ENCODE measurements around the gene ARF5.
"Not testable (repeated sequence)": the region's sequence is repeated elsewhere in the genome, so short reads cannot be mapped to it uniquely, and the experiment has no call there.

Gene ARF5

DNA sequence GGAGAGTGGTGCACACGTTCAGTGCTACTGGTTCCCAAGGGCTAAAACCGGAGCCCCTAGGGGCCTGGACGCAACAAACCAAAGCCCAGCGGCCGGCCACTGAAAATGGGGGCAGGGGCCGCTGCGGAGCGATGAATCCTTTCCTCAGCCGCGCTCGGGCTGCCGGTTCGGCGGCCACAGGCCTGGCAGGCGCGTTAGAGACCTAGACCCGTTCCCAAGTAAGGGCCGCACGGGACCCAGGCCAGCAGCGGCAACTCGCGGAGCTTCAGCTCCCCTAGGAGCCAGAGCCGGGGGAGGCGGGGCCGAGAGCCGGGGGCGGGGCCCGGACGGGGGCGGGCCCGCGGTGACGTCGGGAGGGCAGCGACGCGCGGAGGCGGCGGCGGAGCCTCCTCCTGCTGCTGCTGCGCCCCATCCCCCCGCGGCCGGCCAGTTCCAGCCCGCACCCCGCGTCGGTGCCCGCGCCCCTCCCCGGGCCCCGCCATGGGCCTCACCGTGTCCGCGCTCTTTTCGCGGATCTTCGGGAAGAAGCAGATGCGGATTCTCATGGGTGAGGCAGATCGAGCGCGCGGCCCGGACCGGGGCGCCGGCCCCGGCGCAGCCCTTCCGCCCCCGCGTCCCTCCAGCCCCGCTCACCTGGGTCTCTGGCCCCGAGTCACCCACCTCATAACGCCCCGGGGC lies at the start of gene ARF5:
Gene ARF5 (plus strand): TSS at position 393 of the 678 bp plus-strand sequence. CDS start 88 bp downstream, at position 481.
- peak; percentile 91 for DNase-seq
- in situ Hi-C loops (cut with HindIII; ENCODE audit: low pct_ligation_motif_present, low pct_unique_long_range_greater_than_20kb, low sequenced_read_pairs), result no loop called here

DNA sequence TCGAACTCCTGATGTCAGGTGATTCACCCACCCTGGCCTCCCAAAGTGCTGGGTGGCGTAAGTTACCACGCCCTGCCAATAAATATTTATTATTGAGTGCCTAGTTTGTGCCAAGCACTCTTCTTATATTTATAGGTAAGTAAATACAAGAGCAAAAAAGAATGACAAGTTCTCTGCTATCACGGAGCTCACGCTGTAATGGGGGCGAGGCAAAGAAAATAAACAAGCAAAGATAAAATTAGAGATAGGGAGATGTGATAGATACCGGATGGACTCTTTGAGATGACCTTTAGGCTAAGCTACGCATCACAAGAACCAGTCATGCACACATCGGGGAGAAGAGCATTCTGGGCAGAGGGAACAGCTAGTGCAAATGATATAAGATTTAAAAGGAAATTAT lies 49.1 kb upstream of the ARF5 start:
- no peak for DNase-seq
- in situ Hi-C loops (cut with HindIII; ENCODE audit: low pct_ligation_motif_present, low pct_unique_long_range_greater_than_20kb, low sequenced_read_pairs), result no loop called here

DNA sequence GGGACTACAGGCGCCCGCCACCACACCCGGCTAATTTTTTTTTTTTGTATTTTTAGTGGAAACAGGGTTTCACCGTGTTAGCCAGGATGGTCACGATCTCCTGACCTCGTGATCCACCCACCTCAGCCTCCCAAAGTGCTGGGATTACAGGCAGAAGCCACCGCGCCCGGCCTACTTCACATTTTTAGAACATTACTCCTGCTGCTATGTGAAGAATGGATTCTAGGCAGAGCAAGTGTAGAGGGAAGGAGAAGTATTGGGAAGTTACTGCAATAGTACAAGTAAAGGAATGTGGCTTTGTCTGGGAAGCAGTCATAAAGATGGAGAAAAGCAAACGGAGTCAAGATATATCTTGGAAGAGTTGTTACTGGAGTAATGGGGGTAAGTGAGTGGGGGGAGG lies 47.8 kb upstream of the ARF5 start:
- DNase-seq; in situ Hi-C loops (cut with HindIII; ENCODE audit: low pct_ligation_motif_present, low pct_unique_long_range_greater_than_20kb, low sequenced_read_pairs): not testable (repeated sequence)

DNA sequence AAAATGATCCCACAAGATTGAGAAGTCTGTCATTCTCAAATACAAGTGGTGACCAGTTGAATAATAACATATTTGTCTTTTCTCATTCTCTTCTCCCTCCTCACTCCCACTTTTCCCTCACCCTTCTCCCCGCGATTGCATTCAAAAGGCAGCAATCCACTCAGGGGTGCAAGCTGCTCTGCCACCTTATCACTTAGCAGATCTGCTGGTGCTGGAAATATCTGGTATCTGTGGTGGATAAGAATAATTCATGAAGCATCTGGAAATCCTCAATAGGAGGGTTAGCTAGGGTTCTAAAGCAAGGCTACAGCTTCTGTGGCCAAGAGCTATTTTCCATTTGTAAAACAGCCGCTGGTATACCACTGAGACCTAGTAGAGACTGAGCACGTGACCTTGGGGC lies 46.7 kb upstream of the ARF5 start:
- in situ Hi-C loops (cut with HindIII; ENCODE audit: low pct_ligation_motif_present, low pct_unique_long_range_greater_than_20kb, low sequenced_read_pairs), result no loop called here
- no peak for DNase-seq

DNA sequence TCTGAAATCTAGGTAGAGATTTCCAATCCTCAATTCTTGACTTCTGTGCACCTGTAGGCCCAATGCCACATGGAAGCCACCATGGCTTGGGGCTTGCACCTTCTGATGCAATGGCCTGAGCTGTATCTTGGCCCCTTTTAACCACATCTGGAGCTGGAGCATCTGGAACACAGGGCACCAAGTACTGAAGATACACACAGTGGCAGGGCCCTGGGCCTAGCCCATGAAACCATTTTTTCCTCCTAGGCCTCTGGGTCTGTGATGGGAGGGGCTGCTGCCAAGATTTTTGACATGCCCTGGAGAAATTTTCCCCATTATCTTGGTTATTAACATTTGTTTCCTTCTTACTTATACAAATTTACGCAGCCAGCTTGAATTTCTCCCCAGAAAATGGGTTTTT lies 41.9 kb upstream of the ARF5 start:
- no peak for DNase-seq
- in situ Hi-C loops (cut with HindIII; ENCODE audit: low pct_ligation_motif_present, low pct_unique_long_range_greater_than_20kb, low sequenced_read_pairs), result no loop called here

DNA sequence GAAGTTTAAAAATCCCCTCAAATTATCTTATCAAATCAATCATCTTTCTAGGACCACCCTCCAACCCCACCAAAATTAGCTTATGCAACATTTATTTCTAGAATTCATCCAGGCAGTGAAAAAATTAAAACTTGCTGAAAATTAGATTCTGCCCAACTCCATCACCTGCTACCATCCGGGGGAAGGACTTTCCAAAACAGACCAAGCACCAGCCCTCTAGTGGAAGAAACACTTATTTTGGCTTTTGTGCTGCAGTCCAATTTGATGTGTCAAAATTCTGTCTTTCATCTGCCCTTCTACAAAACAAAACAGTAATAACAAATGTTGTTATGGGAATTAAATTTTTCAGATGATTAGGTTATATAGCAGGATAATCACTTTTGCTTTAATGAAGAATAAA lies 38.0 kb upstream of the ARF5 start:
- in situ Hi-C loops (cut with HindIII; ENCODE audit: low pct_ligation_motif_present, low pct_unique_long_range_greater_than_20kb, low sequenced_read_pairs), result no loop called here
- DNase-seq, result no peak

DNA sequence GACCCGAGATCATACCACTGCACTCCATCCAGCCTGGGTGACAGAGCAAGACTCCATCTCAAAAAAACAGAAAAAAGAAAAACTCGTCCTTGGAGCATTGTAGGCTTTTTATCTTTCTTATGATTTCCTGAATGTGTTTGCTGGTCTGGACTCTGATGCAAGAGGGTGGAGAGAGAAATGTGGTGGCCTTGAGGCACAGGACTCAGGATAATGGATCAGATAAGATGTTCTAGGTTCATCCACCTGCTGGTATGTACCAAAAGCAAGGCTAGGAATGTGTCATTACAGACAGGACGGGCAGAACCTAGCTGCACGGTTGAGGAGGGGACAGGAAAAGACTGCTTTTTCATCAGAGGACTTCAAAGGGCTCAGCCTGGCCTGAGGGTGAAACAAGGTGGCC lies 36.3 kb upstream of the ARF5 start:
- DNase-seq, result no peak
- in situ Hi-C loops (cut with HindIII; ENCODE audit: low pct_ligation_motif_present, low pct_unique_long_range_greater_than_20kb, low sequenced_read_pairs), result no loop called here

DNA sequence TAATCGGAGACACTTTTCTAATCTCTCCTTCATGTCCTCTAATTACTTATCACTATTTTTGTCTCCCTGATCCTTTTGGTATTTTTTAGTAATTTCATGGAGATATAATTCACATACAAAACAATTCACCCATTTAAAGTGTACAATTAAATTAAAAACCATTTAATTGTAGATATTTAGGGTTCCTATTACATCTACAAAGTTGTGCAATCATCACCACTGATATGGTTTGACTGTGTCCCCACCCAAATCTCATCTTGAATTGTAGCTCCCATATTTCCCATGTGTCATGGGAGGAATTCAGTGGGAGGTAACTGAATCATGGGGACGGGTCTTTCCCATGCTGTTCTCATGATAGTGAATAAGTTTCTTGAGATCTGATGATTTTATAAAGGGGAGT lies 31.8 kb upstream of the ARF5 start:
- DNase-seq, result no peak
- in situ Hi-C loops (cut with HindIII; ENCODE audit: low pct_ligation_motif_present, low pct_unique_long_range_greater_than_20kb, low sequenced_read_pairs), result no loop called here

DNA sequence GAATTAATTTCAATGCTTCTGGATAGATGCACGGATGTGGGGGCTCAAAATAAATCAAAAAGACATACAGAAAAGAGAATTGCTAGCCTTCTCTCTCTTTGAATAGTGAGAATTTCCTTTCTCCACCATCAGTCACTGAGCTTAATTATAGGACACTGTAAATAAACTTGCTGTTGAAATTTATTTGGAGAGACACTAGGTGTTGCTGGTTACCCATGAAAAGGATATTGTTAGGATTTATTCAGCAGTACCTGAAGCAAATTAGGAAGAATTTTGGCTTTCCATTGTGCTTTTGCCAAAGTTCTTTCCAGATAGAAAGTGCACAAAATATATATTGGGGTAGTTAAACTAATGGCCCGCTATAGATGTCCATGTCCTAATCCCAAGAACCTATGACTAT lies 30.4 kb upstream of the ARF5 start:
- DNase-seq, result no peak
- in situ Hi-C loops (cut with HindIII; ENCODE audit: low pct_ligation_motif_present, low pct_unique_long_range_greater_than_20kb, low sequenced_read_pairs), result no loop called here

DNA sequence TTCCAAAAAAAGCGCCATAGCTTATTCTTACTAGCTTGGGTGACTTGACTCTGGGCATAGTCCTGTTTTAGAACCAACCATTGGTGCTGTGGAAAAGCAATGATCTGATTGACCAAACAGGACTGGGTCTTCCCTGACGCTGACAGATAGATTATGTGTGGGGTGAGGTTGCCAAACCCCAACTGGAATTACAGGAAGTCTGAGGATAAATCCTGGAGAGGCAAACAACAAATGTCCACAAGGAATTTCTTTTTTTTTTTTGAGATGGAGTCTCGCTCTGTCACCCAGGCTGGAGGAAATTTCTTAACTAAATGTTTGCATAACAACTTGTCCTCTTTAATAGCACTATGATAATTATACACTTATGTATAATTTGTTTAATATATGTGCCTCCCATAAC lies 22.0 kb upstream of the ARF5 start:
- DNase-seq, result no peak
- in situ Hi-C loops (cut with HindIII; ENCODE audit: low pct_ligation_motif_present, low pct_unique_long_range_greater_than_20kb, low sequenced_read_pairs), result no loop called here

DNA sequence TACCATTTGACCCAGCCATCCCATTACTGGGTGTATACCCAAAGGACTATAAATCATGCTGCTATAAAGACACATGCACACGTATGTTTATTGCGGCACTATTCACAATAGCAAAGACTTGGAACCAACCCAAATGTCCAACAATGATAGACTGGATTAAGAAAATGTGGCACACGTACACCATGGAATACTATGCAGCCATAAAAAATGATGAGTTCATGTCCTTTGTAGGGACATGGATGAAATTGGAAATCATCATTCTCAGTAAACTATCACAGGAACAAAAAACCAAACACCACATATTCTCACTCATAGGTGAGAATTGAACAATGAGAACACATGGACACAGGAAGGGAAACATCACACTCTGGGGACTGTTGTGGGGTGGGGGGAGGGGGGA lies 20.2 kb upstream of the ARF5 start:
- DNase-seq; in situ Hi-C loops (cut with HindIII; ENCODE audit: low pct_ligation_motif_present, low pct_unique_long_range_greater_than_20kb, low sequenced_read_pairs): not testable (repeated sequence)

DNA sequence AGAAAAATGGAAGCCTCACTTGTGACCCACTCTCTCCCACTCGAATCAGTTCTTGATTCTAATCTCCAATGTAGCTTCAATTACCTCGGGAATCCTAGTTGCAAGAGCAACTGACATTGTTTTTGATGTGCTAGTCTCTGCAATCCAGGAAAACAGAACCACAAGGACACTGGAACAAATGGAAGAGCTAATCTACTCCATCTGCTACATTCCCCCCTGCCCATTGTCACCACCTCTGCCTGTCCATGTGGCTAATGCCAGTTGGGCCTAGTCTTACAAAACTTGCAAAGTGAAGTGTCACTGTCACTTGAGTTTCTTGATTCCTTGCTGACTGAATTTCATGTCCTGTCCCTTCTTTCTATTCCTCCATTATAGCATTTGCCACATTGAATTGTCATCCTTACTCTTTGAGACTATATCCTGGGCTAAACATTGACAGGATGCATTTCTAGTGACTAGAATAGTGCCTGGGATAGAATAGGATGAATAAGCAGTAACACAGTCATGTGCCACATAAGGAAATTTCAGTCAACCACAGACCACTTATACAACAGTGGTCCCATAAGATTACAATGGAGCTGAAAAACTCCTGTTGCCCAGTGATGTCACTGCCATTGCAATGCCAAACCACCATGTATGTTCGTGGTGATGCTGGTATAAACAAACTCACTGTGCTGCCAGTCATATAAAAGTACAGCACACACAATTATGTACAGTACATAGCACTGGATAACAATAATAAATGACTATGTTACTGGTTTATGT lies 16.3 kb upstream of the ARF5 start:
- in situ Hi-C loops (cut with HindIII; ENCODE audit: low pct_ligation_motif_present, low pct_unique_long_range_greater_than_20kb, low sequenced_read_pairs), result no loop called here
- DNase-seq, result no peak

DNA sequence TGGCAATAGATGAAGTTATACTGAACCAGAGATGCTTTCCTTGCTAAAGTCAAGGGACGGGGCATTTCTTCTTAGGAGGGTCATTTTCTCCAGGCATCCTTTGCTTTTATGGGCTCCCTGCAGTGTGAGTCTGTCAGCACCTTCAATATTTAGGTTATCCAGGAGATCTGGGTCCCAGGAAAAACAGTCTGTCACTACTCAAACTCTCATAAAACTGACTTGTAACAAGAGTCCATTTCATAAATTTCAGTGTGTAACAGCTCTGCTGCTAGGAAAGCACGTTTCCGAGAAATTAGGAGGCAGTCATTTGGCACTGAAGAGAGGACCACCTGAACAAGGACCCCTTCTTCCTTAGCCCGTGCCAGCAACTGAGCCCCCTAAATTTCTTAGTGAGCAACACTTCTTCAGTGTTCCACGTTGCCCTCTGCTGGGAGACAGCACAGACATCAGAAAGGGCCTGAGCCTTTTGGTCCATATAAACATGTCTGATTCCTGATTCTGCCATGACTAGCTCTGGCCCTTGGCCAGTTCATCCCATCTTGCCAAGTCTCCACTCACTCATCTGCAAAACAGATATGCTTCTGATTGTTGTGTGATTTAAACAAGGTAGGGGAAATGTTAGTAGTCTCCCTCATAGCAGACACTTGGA lies 10.1 kb upstream of the ARF5 start:
- in situ Hi-C loops (cut with HindIII; ENCODE audit: low pct_ligation_motif_present, low pct_unique_long_range_greater_than_20kb, low sequenced_read_pairs), result no loop called here
- peak; percentile 35 for DNase-seq

DNA sequence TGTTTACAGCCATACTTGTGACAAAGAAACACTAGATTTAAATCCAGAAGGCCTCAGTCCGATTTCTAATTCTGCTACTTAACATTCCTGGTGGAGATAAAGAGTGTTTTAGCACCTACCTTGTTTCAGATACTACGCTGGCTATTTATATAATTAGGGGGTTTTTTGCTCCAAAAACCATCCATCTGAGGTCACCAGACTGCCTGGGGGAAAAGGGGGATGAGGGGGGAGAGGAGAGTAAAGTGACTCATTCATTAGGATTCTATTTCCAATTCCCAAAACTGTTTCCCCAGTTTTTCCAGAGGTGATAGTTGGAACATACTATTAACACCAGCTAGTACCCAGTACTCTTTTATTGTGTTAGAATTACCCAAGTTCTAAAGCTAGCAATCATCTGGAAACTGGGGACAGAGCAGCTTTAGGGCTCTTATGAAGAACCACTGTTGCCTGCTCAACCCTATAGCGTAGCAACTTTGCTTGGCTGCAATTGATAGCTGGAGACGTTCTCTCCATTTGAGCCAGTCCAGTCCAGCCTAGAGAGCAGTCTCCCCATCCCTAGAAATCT lies 9.4 kb upstream of the ARF5 start:
- in situ Hi-C loops (cut with HindIII; ENCODE audit: low pct_ligation_motif_present, low pct_unique_long_range_greater_than_20kb, low sequenced_read_pairs), result no loop called here
- no peak for DNase-seq

DNA sequence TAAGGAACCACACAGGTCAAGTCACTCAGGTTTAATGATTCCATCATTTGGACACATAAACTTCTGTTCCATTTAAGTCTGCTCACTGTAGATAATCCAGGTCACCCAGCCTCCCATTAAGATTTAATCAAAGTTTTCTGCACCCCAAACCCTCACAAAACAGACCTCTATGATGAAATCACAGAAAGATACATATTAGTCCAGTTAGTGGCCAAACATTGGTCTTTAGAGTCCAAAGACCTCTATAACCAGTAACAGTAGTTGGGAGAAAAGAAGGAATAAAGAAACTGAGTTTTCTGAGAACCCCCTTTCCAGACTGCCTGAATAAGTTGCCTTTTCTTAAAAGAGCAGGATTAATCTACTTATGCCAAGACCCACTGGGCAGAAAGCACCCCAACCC lies 7.6 kb upstream of the ARF5 start:
- no peak for DNase-seq
- in situ Hi-C loops (cut with HindIII; ENCODE audit: low pct_ligation_motif_present, low pct_unique_long_range_greater_than_20kb, low sequenced_read_pairs), result no loop called here

DNA sequence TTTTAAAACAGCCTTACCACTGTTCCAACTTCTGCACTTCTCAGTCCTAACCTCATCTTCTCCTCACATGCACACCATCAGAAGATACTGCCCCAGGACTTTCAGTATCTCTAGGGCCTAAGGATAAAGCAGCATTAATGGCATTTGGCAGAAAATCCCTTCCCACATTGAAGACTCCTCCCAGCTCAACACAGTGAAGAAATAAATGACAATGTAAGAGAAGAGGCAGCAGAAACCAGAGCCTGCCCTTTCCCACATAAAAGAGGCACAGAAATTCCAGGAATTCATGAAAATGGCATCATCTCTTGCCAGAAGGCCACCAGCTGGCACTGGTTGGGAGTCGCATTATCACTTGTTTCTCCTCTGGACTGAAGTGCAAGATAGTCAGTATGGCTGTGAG lies 6.5 kb upstream of the ARF5 start:
- in situ Hi-C loops (cut with HindIII; ENCODE audit: low pct_ligation_motif_present, low pct_unique_long_range_greater_than_20kb, low sequenced_read_pairs), result no loop called here
- DNase-seq, result no peak

DNA sequence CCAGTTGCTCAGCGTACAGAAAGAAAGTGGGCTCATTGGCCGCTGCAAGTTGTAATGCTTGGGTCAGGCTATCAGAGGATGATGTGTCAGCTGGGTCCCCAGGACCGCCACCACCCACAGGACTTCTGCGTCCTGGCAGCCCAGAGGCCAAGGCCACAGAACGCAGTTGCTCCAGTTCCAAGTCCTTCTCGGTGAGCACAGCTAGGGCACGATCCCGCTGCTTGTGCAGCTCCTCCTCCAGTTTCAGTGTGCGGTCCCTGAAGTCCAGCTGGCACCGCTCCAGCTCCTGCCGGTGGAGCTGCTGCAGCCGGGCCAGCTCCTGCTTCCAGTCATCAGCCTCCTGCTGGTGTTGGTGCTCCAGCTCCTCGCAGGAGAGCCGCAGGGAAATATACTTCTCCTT lies 5.8 kb upstream of the ARF5 start:
- in situ Hi-C loops (cut with HindIII; ENCODE audit: low pct_ligation_motif_present, low pct_unique_long_range_greater_than_20kb, low sequenced_read_pairs), result no loop called here
- DNase-seq, result no peak

DNA sequence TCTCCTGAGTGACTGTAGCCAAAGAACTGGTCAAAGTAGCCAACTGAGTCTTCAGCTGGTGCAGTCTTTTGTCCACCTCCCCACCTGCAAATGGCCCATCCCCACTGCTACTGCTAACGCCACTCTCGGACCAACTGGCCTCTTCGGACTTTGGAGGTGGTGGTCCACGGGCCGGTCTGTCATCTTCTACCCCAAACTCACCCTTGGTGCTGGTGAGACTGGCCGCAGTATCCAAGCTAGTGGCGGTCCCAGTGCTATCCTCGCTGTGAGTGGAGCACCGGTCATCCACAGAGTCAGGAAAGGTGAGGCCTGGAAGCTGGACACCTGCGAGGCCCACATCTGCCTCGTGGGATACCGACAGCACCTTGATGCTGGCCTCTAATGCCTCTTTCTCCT lies 3.6 kb upstream of the ARF5 start:
- DNase-seq, result no peak
- in situ Hi-C loops (cut with HindIII; ENCODE audit: low pct_ligation_motif_present, low pct_unique_long_range_greater_than_20kb, low sequenced_read_pairs), result no loop called here

DNA sequence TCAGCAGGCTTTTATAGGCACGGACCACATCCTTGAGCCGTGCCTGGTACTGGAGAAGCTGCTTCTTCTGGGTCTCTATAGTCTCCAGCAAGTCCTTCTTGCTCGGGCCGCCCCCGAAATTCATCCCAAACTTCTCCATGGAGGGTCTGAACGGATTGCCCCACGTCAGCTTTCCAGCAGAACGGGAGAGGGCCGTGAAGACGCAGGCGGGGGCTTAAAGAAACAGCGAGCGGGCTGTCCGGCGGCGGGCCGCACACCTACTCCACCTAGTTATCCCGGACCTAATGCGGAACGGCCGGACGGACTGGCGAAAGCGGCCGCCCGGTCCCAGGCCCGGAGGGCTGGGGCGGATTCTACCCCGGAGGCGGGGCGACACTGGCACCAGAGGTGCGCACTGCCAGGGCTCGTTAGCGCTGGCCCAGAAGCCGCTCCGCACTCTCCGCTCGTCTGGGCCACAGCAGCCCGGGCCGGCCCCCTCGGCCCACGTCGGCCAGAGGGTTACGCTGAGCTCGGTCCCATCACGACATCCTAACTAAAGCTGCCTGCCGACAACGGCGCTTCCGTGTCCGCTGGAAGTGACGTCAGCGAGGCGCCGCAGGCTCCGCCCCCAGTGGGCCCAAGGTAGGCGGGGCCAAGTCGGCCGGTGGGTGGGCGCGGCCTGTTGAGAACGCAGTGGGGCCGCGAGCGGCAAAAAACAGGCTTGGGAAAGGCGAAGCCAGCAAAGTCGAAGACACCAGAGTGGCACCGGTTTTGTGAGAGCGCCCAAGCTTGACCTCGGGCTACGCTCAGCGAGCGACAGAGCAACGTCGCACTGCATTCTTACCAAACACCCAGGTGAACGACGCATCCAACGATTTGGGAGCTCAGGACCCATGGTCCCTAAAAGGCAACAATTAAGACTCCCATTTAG lies 2.9 kb upstream of the ARF5 start, which contains the start of gene GCC1:
Gene GCC1 (minus strand): TSS at position 553 of the 910 bp plus-strand sequence. CDS start 414 bp downstream, at position 139.
- peak; percentile 93 for DNase-seq
- in situ Hi-C loops (cut with HindIII; ENCODE audit: low pct_ligation_motif_present, low pct_unique_long_range_greater_than_20kb, low sequenced_read_pairs), result no loop called here

Measured in ACHN (cell line).